Testis (tissue), 5 donors: ENCODE results near the gene CCDC74A. TPM values are rescaled to one million over a fixed set of nuclear protein-coding genes. Genes with fewer than 3 reads are reported as not detected.
"Not testable (repeated sequence)": the region's sequence is repeated elsewhere in the genome, so short reads cannot be mapped to it uniquely, and the experiment has no call there.

Experiments used
- DNase-seq: peaks from one replicate; pipeline ENCODE4 v3.0.0-alpha.2; 2019
- H3K27ac ChIP-seq, 2 donors: fragments of 200-600 bp; sonication (generic); one replicate each; pipeline ENCODE4 v1.5.1; 2019
- H3K27me3 ChIP-seq: fragments of 200-600 bp; sonication (generic); one replicate; pipeline ENCODE4 v1.5.1; 2019
- H3K36me3 ChIP-seq: fragments of 200-600 bp; sonication (generic); one replicate; pipeline ENCODE4 v1.5.1; 2017; ENCODE audit warnings: low read depth; ENCODE audit errors: missing control alignments
- H3K4me1 ChIP-seq: fragments of 200-600 bp; sonication (generic); one replicate; pipeline ENCODE4 v1.5.1; 2019
- H3K4me3 ChIP-seq, 2 donors: fragments of 200-600 bp; sonication (generic); one replicate each; pipeline ENCODE4 v1.5.1; 2017 to 2019
- H3K9me3 ChIP-seq: fragments of 200-600 bp; sonication (generic); one replicate; pipeline ENCODE4 v1.5.1; 2017
- WGBS, 2 donors: methylation state at CpG; one replicate each; pipeline ENCODE4 v1.1.5; 2018; 5-methylcytosine and 5-hydroxymethylcytosine counted together
- intact Hi-C: fragments of 100-400 bp; cut with DNase I; formaldehyde crosslinking; loops from one replicate; pipeline ENCODE4 v1.15.1; 2023; ENCODE audit warnings: low total_unique reads
- long read RNA-seq, 2 donors: transcript quantifications; one replicate each; lab custom pipeline, GENCODE V29; 2026
- polyA plus RNA-seq: library from polyadenylated mRNA; stranded (reverse); fragments of 350-450 nt; fragmentation: Illumina TruSeq; extraction: RNeasy Lipid Tissue Mini Kit (QIAGEN cat#74804); gene quantifications from one replicate; pipeline ENCODE4 v1.2.3, GENCODE V29; 2014; ENCODE audit warnings: low read depth, low replicate concordance; ENCODE audit not compliant: insufficient read depth
- total RNA-seq, 2 donors: library from RNA; depleted of rRNA; stranded (reverse); fragments of >200 nt; gene quantifications; one replicate each; pipeline ENCODE4 v1.2.3, GENCODE V29; 2016

CCDC74A gene
- total RNA-seq = 100 to 1,000 TPM; 165 to 176 TPM
- 124 TPM for polyA plus RNA-seq
- long read RNA-seq, donor 1, transcript CCDC74A-202 (8 exons, 1,298 nt) = major isoform, 10 of 19 reads
- long read RNA-seq, donor 1, partial matches to known transcripts = 7 of 19 reads
- long read RNA-seq, donor 1, other reads (novel, unspliced or antisense) = 0 of 19 reads
- long read RNA-seq, donor 2, partial matches to known transcripts = 0 of 4 reads
- long read RNA-seq, donor 2, other reads (novel, unspliced or antisense) = 0 of 4 reads

DNA sequence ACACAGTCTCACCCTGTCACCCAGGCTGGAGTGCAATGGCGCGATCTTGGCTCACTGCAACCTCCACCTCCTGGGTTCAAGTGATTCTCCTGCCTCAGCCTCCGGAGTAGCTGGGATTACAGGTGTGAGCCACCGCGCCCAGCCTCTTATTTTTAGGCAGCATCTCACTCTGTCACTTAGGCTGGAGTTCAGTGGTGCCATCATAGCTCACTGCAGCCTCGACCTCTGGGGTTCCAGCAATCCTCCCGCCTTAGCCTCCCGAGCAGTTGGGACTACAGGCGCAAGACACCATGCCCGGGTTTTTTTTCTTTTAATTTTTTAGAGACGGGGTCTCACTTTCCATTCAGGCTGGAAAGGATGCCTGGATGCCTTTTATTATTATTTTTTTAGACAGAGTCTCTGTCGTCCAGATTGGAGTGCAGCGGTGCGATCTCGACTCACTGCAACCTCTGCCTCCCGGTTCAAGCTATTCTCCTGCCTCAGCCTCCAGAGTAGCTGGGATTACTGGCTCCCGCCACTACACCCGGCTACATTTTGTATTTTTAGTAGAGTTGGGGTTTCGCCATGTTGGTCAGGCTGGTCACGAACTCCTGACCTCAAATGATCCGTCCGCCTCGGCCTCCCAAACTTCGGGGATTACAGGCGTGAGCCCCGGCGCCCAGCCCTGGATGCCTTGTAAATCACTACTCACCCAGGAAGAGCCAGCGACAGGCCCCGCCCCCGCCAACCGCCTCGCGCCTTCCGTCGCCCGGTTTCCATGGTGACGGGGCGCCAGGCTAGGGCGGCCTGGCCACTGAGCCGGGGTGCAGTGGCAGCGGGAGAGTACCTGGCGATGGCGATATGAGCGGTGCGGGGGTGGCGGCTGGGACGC, at the start of gene CCDC74A:
Gene CCDC74A, plus strand, starts transcription at position 758 of the 871 bp plus-strand sequence. Its CDS starts 83 bp downstream, at position 841.
- H3K36me3 ChIP-seq, H3K27me3 ChIP-seq, intact Hi-C loops, H3K9me3 ChIP-seq: not testable (repeated sequence)
- WGBS, 2 donors = 29 to 38% methylated on average over 19 to 31 of the region's 47 CpGs
- DNase-seq = peak; percentile 86
- Histone ChIP-seq H3K4me1 (peaks cover 12% of the 10 kb centered on the region), H3K4me3 (peak within 1 kb of the TSS; percentile 43 to 62), H3K27ac (peak within 1 kb of the TSS; percentile 56 to 75)

DNA sequence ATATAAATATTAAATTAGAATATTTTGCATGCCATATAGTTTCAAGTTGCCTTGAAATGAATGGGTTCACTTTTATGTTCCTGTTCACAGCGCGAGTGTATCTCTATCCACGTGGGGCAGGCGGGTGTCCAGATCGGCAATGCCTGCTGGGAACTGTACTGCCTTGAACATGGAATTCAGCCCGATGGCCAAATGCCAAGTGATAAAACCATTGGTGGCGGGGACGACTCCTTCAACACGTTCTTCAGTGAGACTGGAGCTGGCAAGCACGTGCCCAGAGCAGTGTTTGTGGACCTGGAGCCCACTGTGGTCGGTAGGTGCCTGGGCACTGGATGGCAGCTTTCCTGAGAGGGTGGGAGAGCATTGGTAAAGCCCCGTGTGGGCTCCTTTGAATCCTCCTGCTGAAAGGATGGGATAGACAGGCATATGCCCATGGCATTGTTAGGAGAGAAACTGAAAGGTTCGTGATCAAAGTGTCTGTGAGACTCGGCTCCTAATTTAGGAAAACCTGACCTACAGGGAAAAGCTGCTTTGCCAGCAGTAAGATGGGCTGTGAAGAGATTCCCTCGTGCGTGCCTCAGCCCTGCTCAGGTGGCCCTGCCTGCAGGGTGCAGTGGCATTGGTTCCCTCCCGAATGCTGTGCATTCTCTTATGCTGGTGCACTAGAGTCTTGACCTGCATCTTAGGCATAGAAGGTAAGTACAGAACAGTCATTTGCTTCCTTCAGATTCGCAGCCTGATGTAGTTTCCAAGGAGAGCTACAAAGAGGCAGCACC, 49.4 kb upstream of the CCDC74A start:
- H3K36me3 ChIP-seq, H3K27ac ChIP-seq, H3K4me1 ChIP-seq, H3K4me3 ChIP-seq, H3K9me3 ChIP-seq, intact Hi-C loops, H3K27me3 ChIP-seq: not testable (repeated sequence)
- WGBS, 2 donors = 42 to 47% methylated on average over 10 to 12 of the region's 18 CpGs
- DNase-seq = peak; percentile 85

DNA sequence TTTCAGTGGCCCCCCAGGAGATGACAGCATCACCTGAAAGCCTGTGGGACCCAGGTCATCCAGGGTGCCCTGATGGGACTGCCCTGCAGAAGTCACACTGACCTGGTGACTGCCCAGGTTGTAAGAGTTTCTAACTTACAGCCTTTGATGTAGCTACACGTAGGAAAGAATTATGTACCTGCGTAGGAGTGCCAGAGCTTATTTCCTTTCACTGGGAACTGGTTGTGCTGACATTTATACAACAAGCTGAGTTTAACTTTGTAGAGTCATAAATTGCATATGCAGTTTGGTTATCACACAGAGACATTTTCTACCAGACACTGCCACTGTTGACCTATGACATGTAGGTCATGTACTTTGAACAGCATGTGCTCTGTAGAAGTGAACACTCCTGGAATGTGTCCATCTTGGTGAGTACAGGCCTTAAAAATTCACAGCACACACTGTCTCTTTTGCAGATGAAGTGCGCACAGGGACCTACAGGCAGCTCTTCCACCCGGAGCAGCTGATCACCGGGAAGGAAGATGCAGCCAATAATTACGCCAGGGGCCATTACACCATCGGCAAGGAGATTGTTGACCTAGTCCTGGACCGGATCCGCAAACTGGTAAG, 48.7 kb upstream of the CCDC74A start:
- H3K9me3 ChIP-seq, intact Hi-C loops, H3K27me3 ChIP-seq, H3K36me3 ChIP-seq, H3K4me1 ChIP-seq, H3K4me3 ChIP-seq: not testable (repeated sequence)
- DNase-seq = peak; percentile 49
- 29 to 48% methylated on average over 7 to 9 of the region's 9 CpGs for WGBS, 2 donors
- H3K27ac ChIP-seq = peak overlapping the region in 1 of 2 donors; percentile 53

DNA sequence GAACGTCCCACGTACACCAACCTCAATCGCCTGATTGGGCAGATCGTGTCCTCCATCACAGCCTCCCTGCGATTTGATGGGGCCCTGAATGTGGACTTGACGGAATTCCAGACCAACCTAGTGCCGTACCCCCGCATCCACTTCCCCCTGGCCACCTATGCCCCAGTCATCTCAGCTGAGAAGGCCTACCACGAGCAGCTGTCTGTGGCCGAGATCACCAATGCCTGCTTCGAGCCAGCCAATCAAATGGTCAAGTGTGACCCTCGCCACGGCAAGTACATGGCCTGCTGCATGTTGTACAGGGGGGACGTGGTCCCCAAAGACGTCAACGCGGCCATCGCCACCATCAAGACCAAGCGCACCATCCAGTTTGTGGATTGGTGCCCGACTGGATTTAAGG, 47.3 kb upstream of the CCDC74A start:
- H3K9me3 ChIP-seq, intact Hi-C loops, H3K4me1 ChIP-seq, H3K27ac ChIP-seq, DNase-seq, H3K4me3 ChIP-seq, H3K36me3 ChIP-seq, H3K27me3 ChIP-seq: not testable (repeated sequence)
- 93 to 99% methylated on average over 3 to 20 of the region's 20 CpGs for WGBS, 2 donors

DNA sequence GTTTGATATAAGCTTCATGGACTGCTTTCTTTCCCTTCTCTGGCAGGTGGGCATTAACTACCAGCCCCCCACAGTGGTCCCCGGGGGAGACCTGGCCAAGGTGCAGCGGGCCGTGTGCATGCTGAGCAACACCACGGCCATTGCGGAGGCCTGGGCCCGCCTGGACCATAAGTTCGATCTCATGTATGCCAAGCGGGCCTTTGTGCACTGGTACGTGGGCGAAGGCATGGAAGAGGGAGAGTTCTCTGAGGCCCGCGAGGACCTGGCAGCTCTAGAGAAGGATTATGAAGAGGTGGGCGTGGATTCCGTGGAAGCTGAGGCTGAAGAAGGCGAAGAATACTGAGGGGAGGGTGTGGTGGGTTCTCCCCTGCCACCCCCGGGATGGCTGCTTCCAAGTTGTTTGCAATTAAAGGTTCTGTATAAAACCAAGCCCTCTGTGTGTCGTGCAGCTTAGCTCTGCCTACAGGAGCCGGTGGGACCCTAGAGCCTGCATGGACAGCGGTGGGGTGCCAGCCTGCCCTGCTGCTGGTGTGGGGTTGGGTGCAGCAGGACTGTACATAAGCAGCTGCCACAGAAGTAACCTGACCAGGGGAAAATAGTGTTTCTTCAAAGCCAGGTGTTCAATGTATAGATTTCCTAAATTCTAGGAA, 45.1 kb upstream of the CCDC74A start:
- H3K27ac ChIP-seq, H3K9me3 ChIP-seq, H3K27me3 ChIP-seq, H3K36me3 ChIP-seq, intact Hi-C loops, DNase-seq, H3K4me1 ChIP-seq, H3K4me3 ChIP-seq: not testable (repeated sequence)
- 97 to 99% methylated on average over 19 of the region's 19 CpGs for WGBS, 2 donors

DNA sequence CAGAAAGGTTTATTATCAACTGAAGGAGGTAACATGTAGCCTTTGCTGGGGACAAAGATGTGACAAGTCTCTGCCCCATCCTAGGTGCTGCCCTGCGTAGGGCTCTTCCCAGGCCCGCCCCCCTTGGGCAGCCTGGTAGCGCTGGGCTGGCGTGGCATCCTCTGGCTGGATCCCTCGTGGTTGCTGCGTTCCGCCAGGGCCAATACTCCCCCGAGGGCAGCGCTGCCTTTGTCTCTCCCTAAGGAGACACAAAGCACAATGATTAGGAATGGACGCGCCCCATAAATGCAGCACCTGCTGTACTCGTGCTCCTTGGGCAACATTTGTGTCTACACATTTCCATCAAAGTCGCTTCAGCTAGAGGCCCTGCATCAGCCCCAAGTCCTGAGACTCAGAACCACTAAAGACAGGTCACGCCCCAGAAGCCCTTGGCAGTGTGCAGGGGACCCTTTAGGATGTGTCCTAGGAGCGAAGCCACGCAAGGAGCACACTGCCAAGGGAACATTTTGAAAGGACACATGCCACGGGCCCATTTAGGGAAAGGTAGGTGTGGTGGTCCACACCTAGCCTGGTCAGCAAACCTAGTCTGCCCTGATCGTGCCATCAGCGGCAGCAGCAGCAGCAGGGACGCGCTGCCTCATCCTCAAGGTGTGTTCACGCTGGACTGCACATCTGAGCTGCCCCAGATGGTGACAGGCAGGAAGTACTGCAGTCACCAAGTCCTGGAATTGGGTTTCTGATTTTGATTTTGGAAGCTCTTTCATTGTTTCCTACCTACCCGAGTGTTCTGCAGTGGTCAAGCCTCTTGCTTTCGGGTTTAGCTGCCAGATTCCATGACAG, 43.5 kb upstream of the CCDC74A start:
- H3K9me3 ChIP-seq, H3K4me1 ChIP-seq, DNase-seq, H3K36me3 ChIP-seq, H3K4me3 ChIP-seq, H3K27me3 ChIP-seq, H3K27ac ChIP-seq, intact Hi-C loops: not testable (repeated sequence)
- WGBS, 2 donors = 91 to 95% methylated on average over 16 to 24 of the region's 24 CpGs

DNA sequence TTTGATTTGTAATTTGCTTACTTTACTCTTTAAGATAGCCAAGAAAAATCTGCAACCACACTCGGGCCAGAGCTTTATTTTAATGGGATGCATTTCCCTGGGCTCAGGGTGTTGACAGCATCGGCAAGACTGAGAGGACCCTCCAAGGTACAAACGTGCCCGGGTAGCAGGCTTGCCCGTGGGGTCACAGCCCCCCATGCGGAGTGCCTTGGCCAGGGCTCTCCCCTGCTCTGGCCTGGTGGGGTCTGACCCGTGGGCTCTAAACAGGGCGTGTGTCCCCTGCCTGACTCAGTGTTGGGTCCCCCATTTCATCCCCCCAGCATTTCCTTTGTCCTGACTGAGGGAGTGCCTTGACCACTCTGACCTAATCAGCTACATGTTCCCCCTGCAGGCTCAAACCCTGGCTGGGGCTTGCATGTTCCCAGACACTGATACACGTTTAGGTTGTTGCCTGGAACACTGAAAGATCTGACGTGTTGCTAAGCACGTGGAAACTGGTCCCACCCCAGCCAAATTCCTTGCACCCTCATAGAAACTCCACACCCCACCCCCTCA, 42.7 kb upstream of the CCDC74A start:
- DNase-seq = not testable (repeated sequence)

DNA sequence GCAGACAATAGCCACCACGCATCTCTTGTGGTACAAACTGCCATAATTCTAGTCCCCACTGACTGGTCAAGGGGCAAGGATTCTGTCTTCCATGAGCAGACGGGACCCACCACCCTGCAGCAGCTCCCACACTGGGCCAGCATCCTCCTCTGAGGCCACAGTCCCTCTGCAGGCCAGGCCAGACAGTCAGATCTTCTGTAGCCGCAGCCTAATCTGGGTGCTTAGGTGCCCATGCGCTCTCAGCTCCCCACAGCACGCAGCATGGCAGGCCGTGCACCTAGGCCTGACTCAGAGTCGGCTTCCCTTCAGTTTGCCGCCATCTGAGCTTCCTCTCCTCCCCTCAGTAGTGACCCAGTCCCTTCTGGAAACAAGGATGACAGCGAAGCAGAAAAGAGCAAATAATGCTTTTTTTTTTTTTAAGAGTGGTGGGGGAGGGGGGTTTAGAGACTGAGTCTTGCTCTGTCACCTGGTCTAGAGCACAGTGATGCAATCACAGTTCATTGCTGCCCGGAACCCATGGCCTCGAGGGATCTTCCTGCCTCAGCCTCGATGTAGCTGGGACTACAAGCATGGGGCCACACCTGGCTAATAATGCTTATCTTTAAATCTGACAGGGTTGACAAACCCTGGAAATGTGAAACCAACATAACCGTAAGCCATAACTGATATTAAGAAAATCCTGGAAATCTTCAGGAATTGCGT, 41.3 kb upstream of the CCDC74A start:
- intact Hi-C loops, H3K27ac ChIP-seq, H3K27me3 ChIP-seq, H3K4me1 ChIP-seq, H3K36me3 ChIP-seq, H3K4me3 ChIP-seq, DNase-seq, H3K9me3 ChIP-seq: not testable (repeated sequence)
- 94 to 97% methylated on average over 11 to 14 of the region's 14 CpGs for WGBS, 2 donors

More for the DNA sequence above, 42.7 kb upstream of the CCDC74A start:
- intact Hi-C loops, H3K36me3 ChIP-seq, H3K27ac ChIP-seq, H3K4me3 ChIP-seq, H3K27me3 ChIP-seq, H3K4me1 ChIP-seq, H3K9me3 ChIP-seq: not testable (repeated sequence)
- 83 to 89% methylated on average over 7 to 11 of the region's 11 CpGs for WGBS, 2 donors
